PFSK-1 (cell line): ENCODE measurements around the gene ATG4A. TPM values are rescaled to one million over a fixed set of nuclear protein-coding genes. Genes with fewer than 3 reads are reported as not detected.
A peak's percentile ranks its signal among the peaks of the same experiment; 100 is the strongest.

Experiments
- FOXP2 ChIP-seq: optimal IDR thresholded peaks from 2 replicates; pipeline ENCODE3; 2011; ENCODE audit warnings: borderline replicate concordance, control low read depth, inconsistent platforms; ENCODE audit not compliant: insufficient read depth; ENCODE audit errors: extremely low read length, extremely low read depth
- POLR2AphosphoS5 ChIP-seq: IDR thresholded peaks from 2 replicates; pipeline ENCODE4 v1.6.1; 2012; ENCODE audit warnings: low read depth, mild to moderate bottlenecking, control low read depth, low read length, moderate library complexity
- REST ChIP-seq, 2 experiments: IDR thresholded peaks; 2 replicates each; pipeline versions ENCODE4 v1.6.1 to v1.8.0; 2011 to 2012; ENCODE audit warnings: low read depth in 2 of 2, low read length in 2 of 2, control low read depth in 1 of 2, inconsistent platforms in 1 of 2, mild to moderate bottlenecking in 1 of 2, moderate library complexity in 1 of 2; ENCODE audit not compliant: insufficient read depth in 1 of 2
- SIN3A ChIP-seq: IDR thresholded peaks from 2 replicates; pipeline ENCODE4 v1.6.1; 2012; ENCODE audit warnings: mild to moderate bottlenecking, low read length, moderate library complexity, borderline replicate concordance; ENCODE audit not compliant: insufficient read depth
- TAF1 ChIP-seq: IDR thresholded peaks from 2 replicates; pipeline ENCODE4 v1.6.1; 2012; ENCODE audit warnings: low read length, control low read depth, borderline replicate concordance; ENCODE audit not compliant: insufficient read depth
- polyA plus RNA-seq: library from polyadenylated mRNA; unstranded; fragments of >200 nt; gene quantifications from one replicate; pipeline ENCODE4 v1.2.1, GENCODE V29; 2012; ENCODE audit warnings: low read depth, missing spikeins; ENCODE audit not compliant: insufficient read length

ATG4A gene, protein sequence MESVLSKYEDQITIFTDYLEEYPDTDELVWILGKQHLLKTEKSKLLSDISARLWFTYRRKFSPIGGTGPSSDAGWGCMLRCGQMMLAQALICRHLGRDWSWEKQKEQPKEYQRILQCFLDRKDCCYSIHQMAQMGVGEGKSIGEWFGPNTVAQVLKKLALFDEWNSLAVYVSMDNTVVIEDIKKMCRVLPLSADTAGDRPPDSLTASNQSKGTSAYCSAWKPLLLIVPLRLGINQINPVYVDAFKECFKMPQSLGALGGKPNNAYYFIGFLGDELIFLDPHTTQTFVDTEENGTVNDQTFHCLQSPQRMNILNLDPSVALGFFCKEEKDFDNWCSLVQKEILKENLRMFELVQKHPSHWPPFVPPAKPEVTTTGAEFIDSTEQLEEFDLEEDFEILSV
- polyA plus RNA-seq, result 1.6 TPM

DNA sequence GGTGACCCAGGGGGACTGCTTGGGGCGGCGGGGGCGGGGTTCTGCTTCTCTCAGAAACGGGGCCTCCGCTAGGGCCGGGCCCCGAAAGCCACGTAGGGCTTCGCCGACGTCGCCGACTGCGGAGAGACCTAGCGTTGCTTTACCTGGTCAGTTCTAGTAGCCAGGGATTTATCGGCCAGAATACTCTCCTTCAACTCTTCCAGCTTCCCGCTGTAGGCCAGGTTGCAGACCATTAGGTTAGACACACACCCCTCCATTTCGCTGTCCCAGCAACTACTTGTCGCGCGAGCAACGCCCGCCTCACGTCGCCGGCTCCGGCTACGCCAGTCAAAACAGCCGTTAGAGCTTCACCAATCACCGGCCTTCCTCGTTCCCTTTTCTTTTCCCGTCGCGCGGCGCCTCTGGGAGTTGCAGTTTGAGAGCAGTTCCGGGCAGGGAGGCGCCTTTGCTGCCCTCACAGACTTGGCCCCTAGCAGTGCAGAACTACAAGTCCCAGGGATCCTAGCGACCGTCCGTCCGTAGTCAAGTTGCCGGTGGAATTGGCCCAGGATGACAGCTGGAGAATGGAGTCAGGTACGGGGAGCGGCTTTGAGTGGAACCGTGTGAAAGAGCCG, at the start of gene ATG4A, which contains the start of gene PSMD10:
Gene ATG4A (plus strand): TSS at position 515 of the 614 bp plus-strand sequence. CDS start 49 bp downstream, at position 564.
Gene PSMD10 (minus strand): TSS at position 279 of the 614 bp plus-strand sequence. CDS start 22 bp downstream, at position 257.
- TF ChIP-seq POLR2AphosphoS5, result peak; percentile 54; the same call in 1 of the 2 replicates
- no peak for TF ChIP-seq FOXP2

DNA sequence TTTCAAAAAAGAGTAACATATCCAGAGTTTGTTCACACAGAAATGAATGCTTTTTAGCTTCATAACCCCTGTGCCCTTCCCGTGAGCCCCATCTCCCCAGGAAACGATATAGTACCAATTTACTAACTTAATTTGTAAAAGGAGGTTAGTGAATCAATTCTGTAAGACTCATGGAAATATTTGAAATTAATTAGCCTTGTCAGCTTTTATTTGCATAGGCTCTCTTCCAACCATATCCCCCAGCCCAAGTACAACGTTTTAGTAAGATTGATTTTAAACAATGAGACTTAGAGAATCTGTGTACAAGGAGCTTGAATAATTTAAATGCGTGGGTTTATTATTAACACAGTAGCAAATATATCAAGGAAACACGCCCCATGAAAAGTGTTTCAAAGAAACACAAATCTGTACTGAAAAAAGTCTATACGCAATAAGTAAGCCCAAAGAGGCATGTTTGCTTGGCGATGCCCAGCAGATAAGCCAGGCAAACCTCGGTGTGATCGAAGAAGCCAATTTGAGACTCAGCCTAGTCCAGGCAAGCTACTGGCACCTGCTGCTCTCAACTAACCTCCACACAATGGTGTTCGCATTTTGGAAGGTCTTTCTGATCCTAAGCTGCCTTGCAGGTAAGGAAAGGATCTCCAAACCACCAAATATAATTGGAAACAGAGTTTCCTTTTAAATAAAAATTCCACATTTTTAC, 46.9 kb upstream of the ATG4A start, which contains the start of gene VSIG1:
Gene VSIG1 (plus strand): TSS at position 512 of the 703 bp plus-strand sequence. CDS start 66 bp downstream, at position 578.
- TF ChIP-seq POLR2AphosphoS5, result no peak
- TF ChIP-seq SIN3A, result no peak
- no peak for TF ChIP-seq TAF1
- TF ChIP-seq FOXP2, result no peak
- no peak for TF ChIP-seq REST (IDR thresholded peaks at IDR 0.05; ENCODE audit: insufficient read depth in 1 of 2, low read depth in 2 of 2, low read length in 2 of 2)

GRCh38 chrX:108049649-108050048, 41.9 kb upstream of the ATG4A start:
- TF ChIP-seq TAF1 (no peak), REST (IDR thresholded peaks at IDR 0.05; ENCODE audit: insufficient read depth in 1 of 2, low read depth in 2 of 2, low read length in 2 of 2) (no peak), POLR2AphosphoS5 (no peak), FOXP2 (no peak), SIN3A (no peak)

DNA sequence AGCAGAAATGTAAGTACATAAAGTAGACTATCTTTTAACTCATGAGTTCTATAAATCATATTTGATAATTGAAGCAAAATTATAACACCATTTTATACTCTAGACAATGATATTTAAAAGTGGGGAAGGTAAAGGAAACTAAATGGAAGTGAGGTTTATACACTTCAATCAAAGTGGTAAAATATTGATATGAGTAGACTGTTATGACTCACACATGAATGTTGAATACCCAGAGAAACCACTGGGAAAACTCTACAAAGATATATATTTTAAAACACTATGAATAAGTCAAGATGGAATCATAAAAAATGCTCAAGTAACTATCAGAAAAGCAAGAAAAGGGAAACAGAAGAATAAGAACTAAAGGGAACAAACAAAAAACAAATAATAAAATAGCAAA, 38.4 kb upstream of the ATG4A start:
- TF ChIP-seq FOXP2 (no peak), POLR2AphosphoS5 (no peak), TAF1 (no peak), REST (IDR thresholded peaks at IDR 0.05; ENCODE audit: insufficient read depth in 1 of 2, low read depth in 2 of 2, low read length in 2 of 2) (no peak), SIN3A (no peak)

DNA sequence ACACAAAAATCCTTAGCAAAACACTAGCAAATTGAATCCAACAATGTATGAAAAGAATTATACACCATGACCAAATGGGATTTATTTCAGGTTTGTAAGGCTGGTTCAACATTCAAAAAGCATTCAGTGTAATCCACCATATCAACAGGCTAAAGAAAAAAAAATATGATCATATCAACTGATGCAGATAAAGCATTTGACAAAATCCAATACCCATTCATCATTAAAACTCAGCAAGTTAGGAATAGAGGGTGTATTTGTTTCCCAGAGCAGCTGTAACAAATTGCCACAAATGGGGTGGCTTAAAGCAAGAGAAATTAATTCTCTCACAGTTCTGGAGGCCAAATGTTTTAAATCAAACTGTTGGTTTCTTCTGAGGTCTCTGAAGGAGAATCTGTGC, 36.0 kb upstream of the ATG4A start:
- TF ChIP-seq FOXP2, result no peak
- TF ChIP-seq TAF1, result no peak
- no peak for TF ChIP-seq REST (IDR thresholded peaks at IDR 0.05; ENCODE audit: insufficient read depth in 1 of 2, low read depth in 2 of 2, low read length in 2 of 2)
- TF ChIP-seq POLR2AphosphoS5, result no peak
- TF ChIP-seq SIN3A, result no peak
